CD1c-positive myeloid dendritic cell (primary cell): ENCODE results near the gene TAS2R41.

ENCODE experiments used
- DNase-seq: peaks from one replicate; pipeline ENCODE4 v3.0.0-alpha.2; 2016; ENCODE audit errors: extremely low spot score

Gene TAS2R41

GRCh38 chr7:143492799-143493739 lies 15.4 kb downstream of the TAS2R41 start:
- no peak for DNase-seq

GRCh38 chr7:143493751-143494150 lies 16.1 kb downstream of the TAS2R41 start:
- DNase-seq = no peak

DNA sequence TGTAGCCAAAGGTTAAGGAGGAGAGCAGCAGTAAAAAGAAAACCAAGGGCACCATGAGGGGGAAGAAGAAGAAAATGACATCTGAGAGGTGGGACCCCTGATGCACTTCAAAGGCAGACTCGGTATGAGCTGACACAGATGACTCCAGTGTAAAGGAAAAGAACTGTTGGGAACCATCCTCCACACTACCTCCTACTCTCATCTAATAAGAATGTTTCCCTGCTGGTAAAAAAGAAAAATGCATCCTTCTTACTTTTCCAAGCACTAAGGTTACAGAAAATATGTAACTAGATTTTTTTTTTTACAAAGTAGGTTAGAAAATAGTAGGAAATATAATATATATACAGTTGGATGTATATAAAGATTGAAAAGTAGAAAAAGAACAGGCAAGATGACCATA lies 16.9 kb downstream of the TAS2R41 start:
- DNase-seq = no peak

DNA sequence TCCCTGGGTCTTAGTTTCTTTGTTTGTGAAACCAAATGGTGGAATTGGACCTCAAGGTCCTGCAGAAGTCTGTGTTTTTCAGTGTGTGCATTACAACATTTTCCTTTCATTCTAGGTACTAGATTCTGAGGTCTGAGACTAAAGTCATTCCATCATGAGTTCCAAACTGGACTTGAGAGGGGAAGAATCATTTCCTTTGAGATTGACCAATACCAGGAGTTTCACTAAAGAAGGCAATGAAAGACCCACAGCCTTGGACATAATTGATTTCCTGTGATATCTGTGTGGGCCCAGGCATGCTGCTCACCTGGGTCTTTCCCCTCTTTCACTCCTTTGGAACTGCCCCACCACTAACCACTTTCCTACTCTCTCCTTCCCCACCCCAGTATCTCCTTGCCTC lies 18.2 kb downstream of the TAS2R41 start:
- no peak for DNase-seq

DNA sequence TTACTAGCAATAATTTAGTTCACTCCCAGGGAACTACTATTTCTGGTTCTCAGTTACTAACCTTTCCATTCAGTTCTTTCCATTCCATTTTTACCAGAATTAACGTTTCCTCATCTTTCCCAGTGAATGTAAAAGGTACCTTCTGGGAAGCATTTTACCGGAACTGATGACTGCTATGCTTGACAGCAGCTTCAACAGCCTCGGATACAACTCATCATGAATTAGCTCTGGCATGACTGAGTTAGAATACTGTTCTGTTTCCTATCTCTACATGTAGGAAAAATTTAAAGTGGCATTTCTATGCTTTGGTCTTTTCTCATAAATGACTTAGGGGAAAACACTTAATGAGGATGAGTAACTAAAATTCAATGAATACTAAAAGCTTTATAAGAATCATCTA lies 18.6 kb downstream of the TAS2R41 start:
- no peak for DNase-seq

DNA sequence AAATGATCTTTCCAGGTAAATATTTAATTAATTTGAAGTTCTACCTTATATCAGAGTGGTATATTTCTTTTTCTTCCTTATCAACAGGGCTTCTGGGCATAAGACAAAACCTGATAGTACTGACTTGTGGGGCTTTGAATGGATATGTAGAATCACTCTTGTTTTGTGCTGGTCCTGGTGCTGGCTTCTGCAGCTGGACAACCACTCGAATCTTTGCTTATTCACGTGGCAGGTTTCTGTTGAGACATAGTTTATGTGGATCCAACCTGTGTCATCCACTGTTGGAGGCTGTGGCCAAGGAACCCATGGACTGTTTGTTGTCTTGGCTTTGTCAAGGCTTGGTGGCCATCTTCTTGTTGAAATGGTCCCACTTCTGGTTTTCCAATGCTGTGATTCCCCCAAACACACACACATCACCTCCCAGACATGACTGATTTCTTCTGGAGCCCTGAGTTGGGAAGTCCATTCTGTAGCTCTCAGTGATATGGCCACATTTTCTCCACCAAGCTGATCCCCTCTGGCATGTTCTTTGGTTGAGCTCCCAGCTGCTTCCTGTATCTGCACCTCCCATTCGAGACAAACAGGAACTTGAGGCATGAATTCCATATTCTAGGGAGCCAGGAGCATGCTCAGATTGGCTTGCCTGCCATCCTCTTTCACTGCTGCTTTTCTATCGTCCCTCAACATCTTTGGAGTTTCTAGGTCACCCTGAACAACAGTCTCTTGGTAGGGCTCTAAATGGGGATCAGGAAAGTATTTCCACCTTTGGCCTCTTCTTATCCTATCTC lies 19.5 kb downstream of the TAS2R41 start:
- no peak for DNase-seq

DNA sequence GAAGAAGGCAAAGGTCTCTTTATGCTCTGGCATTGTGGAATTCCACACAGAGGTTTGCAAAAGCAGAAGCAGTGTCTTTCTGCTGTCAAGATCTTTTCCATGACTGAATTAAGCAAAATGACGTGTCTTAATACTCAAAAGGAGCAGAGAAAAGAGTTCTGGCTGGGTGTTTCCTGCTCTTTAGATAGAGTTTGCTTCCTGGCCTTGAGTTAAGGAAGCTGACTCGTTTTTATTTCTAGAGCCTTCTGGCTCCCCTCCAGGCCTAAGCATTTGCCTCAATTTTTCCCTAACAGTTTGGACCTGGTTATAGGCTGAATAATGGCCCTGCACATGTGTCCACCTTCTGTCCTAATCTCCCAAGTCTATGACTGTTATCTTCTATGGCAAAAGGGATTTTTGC lies 21.6 kb downstream of the TAS2R41 start:
- peak; percentile 32 for DNase-seq

GRCh38 chr7:143499743-143500348 lies 22.2 kb downstream of the TAS2R41 start:
- no peak for DNase-seq

- DNase-seq = no peak
These were observed 25.6 kb downstream of the TAS2R41 start for GRCh38 chr7:143503261-143503660.

DNA sequence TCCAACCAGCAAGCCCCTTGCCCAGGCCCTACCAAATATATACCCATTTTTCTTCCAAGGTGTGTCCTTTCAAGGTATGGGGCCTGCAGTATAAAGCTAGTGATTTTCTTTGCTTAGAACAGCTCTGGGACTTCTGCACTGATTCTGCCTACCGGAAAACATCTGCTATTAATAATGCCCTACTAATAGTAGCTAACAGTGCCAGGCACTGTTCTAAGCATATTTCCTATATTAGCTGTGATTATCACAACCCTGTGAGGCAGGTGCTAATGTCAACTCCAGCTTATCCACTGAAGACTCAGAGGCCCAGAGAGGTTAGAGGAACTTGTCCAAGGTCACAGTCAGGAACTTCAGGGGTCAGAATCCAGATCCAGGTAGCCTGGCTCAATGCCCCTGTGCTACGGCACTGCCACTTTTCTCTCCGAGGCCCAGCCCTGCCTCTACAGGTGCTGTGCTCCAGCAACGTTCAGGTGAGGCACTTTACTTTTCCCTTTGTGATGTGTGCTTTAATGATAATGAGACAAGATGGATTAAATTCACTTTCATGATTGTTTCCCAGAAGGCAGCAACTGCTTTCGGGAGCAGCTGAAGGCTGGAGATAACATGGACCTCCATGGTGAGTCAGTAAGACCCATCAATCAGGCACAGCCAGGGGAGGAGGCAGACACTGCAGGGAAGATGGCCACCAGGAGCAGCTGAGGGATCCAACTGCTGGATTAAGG lies 26.7 kb downstream of the TAS2R41 start:
- DNase-seq = no peak

DNA sequence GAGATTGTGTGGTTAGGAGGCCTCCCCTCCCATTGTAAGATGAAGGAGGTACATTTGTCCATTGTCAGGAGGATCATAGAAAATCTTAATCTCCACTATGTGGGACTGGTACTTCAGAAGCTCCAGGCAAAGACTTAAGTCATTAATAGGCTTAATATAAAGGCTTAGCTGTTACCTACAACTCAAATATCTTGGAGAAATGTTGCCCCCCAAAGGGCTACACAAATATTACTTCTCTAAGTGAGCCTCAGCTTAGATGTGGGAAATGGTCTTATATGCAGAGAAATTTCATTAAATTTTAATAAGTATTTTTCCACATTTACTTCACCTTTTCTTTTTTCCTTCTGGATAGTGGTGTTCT lies 27.2 kb downstream of the TAS2R41 start:
- DNase-seq = no peak

- DNase-seq = peak; percentile 40
These were observed 28.2 kb downstream of the TAS2R41 start for GRCh38 chr7:143505838-143506237.

- no peak for DNase-seq
These were observed 29.4 kb downstream of the TAS2R41 start for GRCh38 chr7:143507094-143507518.

- DNase-seq = peak; percentile 11
These were observed 29.9 kb downstream of the TAS2R41 start for GRCh38 chr7:143507534-143508055.

DNA sequence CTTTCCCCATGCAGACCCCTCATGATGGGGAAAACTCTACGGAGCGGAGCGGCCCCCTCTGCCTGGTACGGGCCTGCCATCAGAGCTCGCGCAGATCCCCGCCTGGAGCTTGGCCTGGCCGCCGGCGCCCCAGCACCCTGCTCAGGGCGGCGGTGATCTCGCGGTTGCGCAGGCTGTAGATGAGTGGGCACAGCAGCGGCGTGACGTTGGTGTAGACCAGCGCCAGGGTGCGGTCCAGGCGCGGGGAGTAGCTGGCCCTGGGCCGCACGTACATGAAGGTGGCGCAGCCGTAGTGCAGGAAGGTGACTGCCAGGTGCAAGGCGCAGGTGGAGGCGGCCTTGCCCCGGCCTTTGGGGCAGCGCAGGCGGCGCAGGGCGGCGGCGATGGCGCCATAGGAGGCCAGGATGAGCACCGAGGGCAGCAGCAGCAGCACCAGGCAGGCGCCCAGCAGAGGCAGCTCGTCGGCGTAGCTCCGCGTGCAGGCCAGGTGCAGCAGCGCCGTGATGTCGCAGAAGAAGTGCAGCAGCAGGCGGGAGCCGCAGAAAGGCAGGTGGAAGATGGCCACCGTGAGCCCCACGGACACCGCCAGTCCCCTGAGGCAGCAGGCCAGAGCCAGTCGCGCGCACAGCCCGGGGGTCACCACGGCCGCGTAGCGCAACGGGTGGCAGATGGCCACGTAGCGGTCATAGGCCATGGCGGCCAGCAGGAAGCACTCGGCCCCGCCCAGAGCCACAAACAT lies 33.4 kb downstream of the TAS2R41 start:
- no peak for DNase-seq

DNA sequence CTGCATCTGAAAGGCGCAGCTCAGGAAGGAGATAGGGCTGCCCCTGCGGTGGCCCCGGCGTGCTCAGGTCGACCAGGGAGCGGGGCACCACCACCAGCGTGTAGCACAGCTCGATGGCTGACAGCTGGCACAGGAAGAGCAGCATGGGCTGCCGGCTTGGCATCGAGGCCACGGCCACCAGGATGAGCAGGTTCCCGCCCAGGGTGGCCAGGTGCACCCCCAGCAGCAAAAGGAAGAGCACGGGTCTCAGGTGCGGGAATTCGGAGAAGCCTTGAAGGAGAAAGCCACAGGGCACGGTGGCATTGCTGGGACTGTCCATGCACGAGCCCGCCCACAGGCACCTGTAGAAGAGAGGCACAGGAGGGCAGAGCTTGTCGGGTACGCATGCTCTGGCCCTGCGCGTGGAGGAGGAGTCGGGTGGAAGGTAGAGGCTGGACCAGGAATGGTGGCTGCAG lies 33.9 kb downstream of the TAS2R41 start:
- DNase-seq = no peak

GRCh38 chr7:143512488-143513340 lies 35.0 kb downstream of the TAS2R41 start:
- DNase-seq = no peak

GRCh38 chr7:143514487-143514886 lies 36.8 kb downstream of the TAS2R41 start:
- no peak for DNase-seq

GRCh38 chr7:143514995-143515735 lies 37.5 kb downstream of the TAS2R41 start:
- no peak for DNase-seq
